HEK293T (cell line): Measurements from ENCODE around the gene LRMDA.

ENCODE experiments used
- FOXK2 ChIP-seq: fragments of 450-650 bp; IDR thresholded peaks from 2 replicates; pipeline ENCODE4 v1.6.1; 2016; ENCODE audit warnings: mild to moderate bottlenecking
- FOXM1 ChIP-seq: fragments of 450-650 bp; IDR thresholded peaks from 2 replicates; pipeline ENCODE4 v1.6.1; 2017; ENCODE audit warnings: mild to moderate bottlenecking, borderline replicate concordance
- NFRKB ChIP-seq: fragments of 450-650 bp; IDR thresholded peaks from 2 replicates; pipeline ENCODE4 v1.6.1; 2016; ENCODE audit warnings: mild to moderate bottlenecking, moderate library complexity
- SP1 ChIP-seq: fragments of 450-650 bp; IDR thresholded peaks from 2 replicates; pipeline ENCODE4 v1.6.1; 2017

GRCh38 chr10:75902816-75903215 is 471.4 kb downstream of the LRMDA start:
- TF ChIP-seq NFRKB = no peak
- no peak for TF ChIP-seq SP1
- no peak for TF ChIP-seq FOXK2
- no peak for TF ChIP-seq FOXM1
